ENCODE results near the gene NRP1. TPM values are rescaled to one million over a fixed set of nuclear protein-coding genes. Genes with fewer than 3 reads are reported as not detected.

NRP1 gene
- total and polyA plus RNA-seq, 12 donors, result 45.3 to 229 (median 157) TPM

GRCh38 chr10:33217854-33218253, 116.6 kb downstream of the NRP1 start:
- Histone ChIP-seq H3K4me1 (peaks cover 0 to 80% (median 54%) of the 10 kb centered on the region in 9 donors), H3K9me3 (no peaks in the 10 kb centered on the region), H3K36me3 (peaks cover 0 to 100% (median 45%) of the 10 kb centered on the region in 9 donors), H3K27ac (peak overlapping the region in 5 of 10 donors; percentile 15 to 82 (median 72)), H3K27me3 (no peaks in the 10 kb centered on the region), H3K4me3 (no peak overlapping the region)
- 61% methylated on average over 4 of the region's 4 CpGs for WGBS, 2 donors
- intact Hi-C loops (cut with DNase I), result no loop called here
- no peak for ATAC-seq
- no peak for TF ChIP-seq CTCF (IDR thresholded peaks at IDR 0.05)
- no peak for DNase-seq

GRCh38 chr10:33216661-33217427, 117.6 kb downstream of the NRP1 start:
- Histone ChIP-seq H3K4me3 (no peak overlapping the region), H3K36me3 (peaks cover 0 to 100% (median 52%) of the 10 kb centered on the region in 9 donors), H3K4me1 (peaks cover 0 to 90% (median 56%) of the 10 kb centered on the region in 9 donors)

GRCh38 chr10:33215635-33216034, 118.8 kb downstream of the NRP1 start:
- intact Hi-C loops (cut with DNase I), result no loop called here
- H3K27ac ChIP-seq, result peak overlapping the region in 8 of 10 donors; percentile 2 to 82 (median 66)
- no peak for DNase-seq
- WGBS, 2 donors, result 39 to 55% methylated on average over 3 of the region's 3 CpGs
- no peak overlapping the region for H3K4me3 ChIP-seq
- peak in 7 of 8 donors; percentile 4 to 84 (median 34) for ATAC-seq
- H3K9me3 ChIP-seq, result no peaks in the 10 kb centered on the region
- peaks cover 0 to 100% (median 46%) of the 10 kb centered on the region in 9 donors for H3K36me3 ChIP-seq
- no peak for TF ChIP-seq CTCF (IDR thresholded peaks at IDR 0.05)
- no peaks in the 10 kb centered on the region for H3K27me3 ChIP-seq
- peaks cover 0 to 100% (median 65%) of the 10 kb centered on the region in 9 donors for H3K4me1 ChIP-seq

More at GRCh38 chr10:33216661-33217427, 117.6 kb downstream of the NRP1 start:
- 78 to 80% methylated on average over 5 of the region's 5 CpGs for WGBS, 2 donors
- Histone ChIP-seq H3K27me3 (no peaks in the 10 kb centered on the region), H3K27ac (peak overlapping the region in 8 of 10 donors; percentile 6 to 82 (median 66)), H3K9me3 (no peaks in the 10 kb centered on the region)
- no peak for TF ChIP-seq CTCF (IDR thresholded peaks at IDR 0.05)
- no peak for ATAC-seq
- intact Hi-C loops (cut with DNase I), result no loop called here
- DNase-seq, result no peak

GRCh38 chr10:33215154-33215553, 119.3 kb downstream of the NRP1 start:
- TF ChIP-seq CTCF (IDR thresholded peaks at IDR 0.05), result no peak
- no peaks in the 10 kb centered on the region for H3K27me3 ChIP-seq
- peaks cover 0 to 98% (median 60%) of the 10 kb centered on the region in 9 donors for H3K4me1 ChIP-seq
- ATAC-seq (peak in 5 of 8 donors; percentile 19 to 60 (median 27)), DNase-seq (no peak)
- H3K36me3 ChIP-seq, result peaks cover 0 to 100% (median 50%) of the 10 kb centered on the region in 9 donors
- intact Hi-C loops (cut with DNase I), result no loop called here
- WGBS, 2 donors, result 63 to 84% methylated on average over 2 of the region's 2 CpGs
- H3K27ac ChIP-seq, result peak overlapping the region in 7 of 10 donors; percentile 57 to 82 (median 67)
- H3K9me3 ChIP-seq, result no peaks in the 10 kb centered on the region
- H3K4me3 ChIP-seq, result no peak overlapping the region
